ENCODE data around the gene ZMYND8.
"Not testable (repeated sequence)": the region's sequence is repeated elsewhere in the genome, so short reads cannot be mapped to it uniquely, and the experiment has no call there.

Gene ZMYND8

GRCh38 chr20:47265214-47265613 is 91.3 kb downstream of the ZMYND8 start:
- no peak for DNase-seq (ENCODE audit: low read depth in 2 of 2)

- DNase-seq (ENCODE audit: low read depth in 2 of 2): not testable (repeated sequence)
Observed at GRCh38 chr20:47264137-47264769, 92.2 kb downstream of the ZMYND8 start.

GRCh38 chr20:47263465-47264084 is 92.9 kb downstream of the ZMYND8 start:
- DNase-seq (ENCODE audit: low read depth in 2 of 2): no peak

GRCh38 chr20:47263080-47263464 is 93.4 kb downstream of the ZMYND8 start:
- no peak for DNase-seq (ENCODE audit: low read depth in 2 of 2)

- DNase-seq (ENCODE audit: low read depth in 2 of 2): no peak
Observed at GRCh38 chr20:47262365-47263013, 94.0 kb downstream of the ZMYND8 start.

- DNase-seq (ENCODE audit: low read depth in 2 of 2): no peak
Observed at GRCh38 chr20:47262008-47262364, 94.5 kb downstream of the ZMYND8 start.

GRCh38 chr20:47261161-47261774 is 95.2 kb downstream of the ZMYND8 start:
- not testable (repeated sequence) for DNase-seq (ENCODE audit: low read depth in 2 of 2)

- not testable (repeated sequence) for DNase-seq (ENCODE audit: low read depth in 2 of 2)
Observed at GRCh38 chr20:47260540-47261126, 95.9 kb downstream of the ZMYND8 start.

GRCh38 chr20:47258745-47259695 is 97.5 kb downstream of the ZMYND8 start:
- DNase-seq (ENCODE audit: low read depth in 2 of 2): no peak

- no peak for DNase-seq (ENCODE audit: low read depth in 2 of 2)
Observed at GRCh38 chr20:47257771-47258170, 98.7 kb downstream of the ZMYND8 start.

GRCh38 chr20:47257256-47257655 is 99.2 kb downstream of the ZMYND8 start:
- DNase-seq (ENCODE audit: low read depth in 2 of 2): no peak

GRCh38 chr20:47256668-47257236 is 99.7 kb downstream of the ZMYND8 start:
- no peak for DNase-seq (ENCODE audit: low read depth in 2 of 2)

- DNase-seq (ENCODE audit: low read depth in 2 of 2): no peak
Observed at GRCh38 chr20:47253872-47254271, 102.6 kb downstream of the ZMYND8 start.

GRCh38 chr20:47252879-47253307 is 103.6 kb downstream of the ZMYND8 start:
- DNase-seq (ENCODE audit: low read depth in 2 of 2): no peak

GRCh38 chr20:47251154-47252020 is 105.1 kb downstream of the ZMYND8 start:
- no peak for DNase-seq (ENCODE audit: low read depth in 2 of 2)

GRCh38 chr20:47250360-47250759 is 106.1 kb downstream of the ZMYND8 start:
- DNase-seq (ENCODE audit: low read depth in 2 of 2): no peak

GRCh38 chr20:47249913-47250312 is 106.6 kb downstream of the ZMYND8 start:
- DNase-seq (ENCODE audit: low read depth in 2 of 2): no peak

GRCh38 chr20:47248448-47248966 is 108.0 kb downstream of the ZMYND8 start:
- no peak for DNase-seq (ENCODE audit: low read depth in 2 of 2)

- DNase-seq (ENCODE audit: low read depth in 2 of 2): no peak
Observed at GRCh38 chr20:47247972-47248371, 108.5 kb downstream of the ZMYND8 start.

All from stimulated activated CD8-positive, alpha-beta memory T cell treated with anti-CD3 and anti-CD28 coated beads, Interleukin-2, amount 100 ng/mL, for 48 hours (primary cell).